Neural cell (in vitro differentiated cells): ENCODE measurements around the gene PDE11A.

ENCODE experiments used
- EP300 ChIP-seq: fragments of 450-650 bp; conservative IDR thresholded peaks from 2 replicates; pipeline ENCODE4 v1.6.1; 2014; ENCODE audit warnings: antibody characterized with exemption, mild to moderate bottlenecking, moderate library complexity; ENCODE audit not compliant: poor library complexity, severe bottlenecking
- EZH2 ChIP-seq: fragments of 200-600, 300-800 bp; shearing (Covaris generic), sonication (generic); IDR thresholded peaks from 2 replicates; pipeline ENCODE4 v1.6.1; 2014; ENCODE audit warnings: antibody characterized with exemption, low read length, borderline replicate concordance, mild to moderate bottlenecking; ENCODE audit not compliant: insufficient read depth, poor library complexity, severe bottlenecking
- POLR2AphosphoS5 ChIP-seq: IDR thresholded peaks from 2 replicates; pipeline ENCODE4 v1.6.1; 2012
- RAD21 ChIP-seq: fragments of 450-650 bp; conservative IDR thresholded peaks from 2 replicates; pipeline ENCODE4 v1.6.1; 2014; ENCODE audit warnings: antibody characterized with exemption, mild to moderate bottlenecking, moderate library complexity
- TF ChIP-seq, protein P1 (sequence below): fragments of 450-650 bp; IDR thresholded peaks from 2 replicates; pipeline ENCODE4 v1.5.1; 2014; ENCODE audit warnings: antibody characterized with exemption, mild to moderate bottlenecking, moderate library complexity; ENCODE audit not compliant: poor library complexity, severe bottlenecking
- TF ChIP-seq, protein P2 (sequence below): IDR thresholded peaks from 2 replicates; pipeline ENCODE4 v1.6.1; 2012; ENCODE audit warnings: borderline replicate concordance

DNA sequence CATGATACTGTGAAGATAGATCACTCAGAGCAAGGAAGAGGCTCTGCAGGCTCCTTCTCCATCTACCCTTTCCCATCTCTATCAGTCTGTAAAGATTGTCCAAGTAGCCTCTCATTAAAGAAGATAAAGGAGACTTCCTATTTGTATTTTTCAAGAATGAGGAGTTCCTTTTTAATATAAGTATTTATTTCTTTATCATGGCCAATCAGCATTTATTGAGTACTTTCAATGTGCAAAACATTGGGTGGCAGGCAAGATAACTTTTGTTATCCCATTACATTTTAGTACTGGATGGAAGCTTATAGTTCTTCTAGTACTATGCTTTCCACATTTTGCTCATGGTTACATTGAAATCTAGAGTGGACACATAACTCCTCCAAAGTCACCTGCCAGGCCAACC, 3.6 kb upstream of the PDE11A start:
- TF ChIP-seq, protein P1, sequence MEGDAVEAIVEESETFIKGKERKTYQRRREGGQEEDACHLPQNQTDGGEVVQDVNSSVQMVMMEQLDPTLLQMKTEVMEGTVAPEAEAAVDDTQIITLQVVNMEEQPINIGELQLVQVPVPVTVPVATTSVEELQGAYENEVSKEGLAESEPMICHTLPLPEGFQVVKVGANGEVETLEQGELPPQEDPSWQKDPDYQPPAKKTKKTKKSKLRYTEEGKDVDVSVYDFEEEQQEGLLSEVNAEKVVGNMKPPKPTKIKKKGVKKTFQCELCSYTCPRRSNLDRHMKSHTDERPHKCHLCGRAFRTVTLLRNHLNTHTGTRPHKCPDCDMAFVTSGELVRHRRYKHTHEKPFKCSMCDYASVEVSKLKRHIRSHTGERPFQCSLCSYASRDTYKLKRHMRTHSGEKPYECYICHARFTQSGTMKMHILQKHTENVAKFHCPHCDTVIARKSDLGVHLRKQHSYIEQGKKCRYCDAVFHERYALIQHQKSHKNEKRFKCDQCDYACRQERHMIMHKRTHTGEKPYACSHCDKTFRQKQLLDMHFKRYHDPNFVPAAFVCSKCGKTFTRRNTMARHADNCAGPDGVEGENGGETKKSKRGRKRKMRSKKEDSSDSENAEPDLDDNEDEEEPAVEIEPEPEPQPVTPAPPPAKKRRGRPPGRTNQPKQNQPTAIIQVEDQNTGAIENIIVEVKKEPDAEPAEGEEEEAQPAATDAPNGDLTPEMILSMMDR = no peak
- TF ChIP-seq RAD21 = no peak
- TF ChIP-seq POLR2AphosphoS5 = no peak
- no peak for TF ChIP-seq EP300
- TF ChIP-seq, protein P2, sequence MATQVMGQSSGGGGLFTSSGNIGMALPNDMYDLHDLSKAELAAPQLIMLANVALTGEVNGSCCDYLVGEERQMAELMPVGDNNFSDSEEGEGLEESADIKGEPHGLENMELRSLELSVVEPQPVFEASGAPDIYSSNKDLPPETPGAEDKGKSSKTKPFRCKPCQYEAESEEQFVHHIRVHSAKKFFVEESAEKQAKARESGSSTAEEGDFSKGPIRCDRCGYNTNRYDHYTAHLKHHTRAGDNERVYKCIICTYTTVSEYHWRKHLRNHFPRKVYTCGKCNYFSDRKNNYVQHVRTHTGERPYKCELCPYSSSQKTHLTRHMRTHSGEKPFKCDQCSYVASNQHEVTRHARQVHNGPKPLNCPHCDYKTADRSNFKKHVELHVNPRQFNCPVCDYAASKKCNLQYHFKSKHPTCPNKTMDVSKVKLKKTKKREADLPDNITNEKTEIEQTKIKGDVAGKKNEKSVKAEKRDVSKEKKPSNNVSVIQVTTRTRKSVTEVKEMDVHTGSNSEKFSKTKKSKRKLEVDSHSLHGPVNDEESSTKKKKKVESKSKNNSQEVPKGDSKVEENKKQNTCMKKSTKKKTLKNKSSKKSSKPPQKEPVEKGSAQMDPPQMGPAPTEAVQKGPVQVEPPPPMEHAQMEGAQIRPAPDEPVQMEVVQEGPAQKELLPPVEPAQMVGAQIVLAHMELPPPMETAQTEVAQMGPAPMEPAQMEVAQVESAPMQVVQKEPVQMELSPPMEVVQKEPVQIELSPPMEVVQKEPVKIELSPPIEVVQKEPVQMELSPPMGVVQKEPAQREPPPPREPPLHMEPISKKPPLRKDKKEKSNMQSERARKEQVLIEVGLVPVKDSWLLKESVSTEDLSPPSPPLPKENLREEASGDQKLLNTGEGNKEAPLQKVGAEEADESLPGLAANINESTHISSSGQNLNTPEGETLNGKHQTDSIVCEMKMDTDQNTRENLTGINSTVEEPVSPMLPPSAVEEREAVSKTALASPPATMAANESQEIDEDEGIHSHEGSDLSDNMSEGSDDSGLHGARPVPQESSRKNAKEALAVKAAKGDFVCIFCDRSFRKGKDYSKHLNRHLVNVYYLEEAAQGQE = no peak
- no peak for TF ChIP-seq EZH2
